Ovary (tissue), 9 donors: Measurements from ENCODE around the gene CHD5. TPM values are rescaled to one million over a fixed set of nuclear protein-coding genes. Genes with fewer than 3 reads are reported as not detected.

ENCODE experiments used
- DNase-seq, 5 donors: peaks; one replicate each; pipeline ENCODE4 v3.0.0-alpha.2; 2019 to 2020
- H3K27ac ChIP-seq, 2 donors: fragments of 200-600 bp; one replicate each; pipeline versions ENCODE4 v1.5.1 to v1.8.0; 2019 to 2022
- H3K27me3 ChIP-seq: fragments of 200-600 bp; one replicate; pipeline ENCODE4 v1.8.0; 2022
- H3K36me3 ChIP-seq: fragments of 200-600 bp; sonication (generic); one replicate; pipeline ENCODE4 v1.5.1; 2019
- H3K4me1 ChIP-seq: one replicate; pipeline ENCODE4 v1.8.1; 2013; ENCODE audit warnings: mild to moderate bottlenecking, moderate library complexity; ENCODE audit not compliant: insufficient read depth
- H3K4me3 ChIP-seq: fragments of 200-600 bp; sonication (generic); one replicate; pipeline ENCODE4 v1.5.1; 2017
- H3K9me3 ChIP-seq, 2 donors: fragments of 200-600 bp in 1 of 2; sonication (generic) in 1 of 2; one replicate each; pipeline versions ENCODE4 v1.5.1 to v1.8.1; 2013 to 2019; ENCODE audit warnings: mild to moderate bottlenecking in 1 of 2, moderate library complexity in 1 of 2
- CTCF ChIP-seq, 3 donors: fragments of 450-650 bp in 2 of 3; fragments of 200-600 bp in 1 of 3; IDR thresholded peaks; one replicate each; pipeline versions ENCODE4 v1.5.1 to v1.8.0; 2016 to 2022; ENCODE audit warnings: antibody characterized with exemption in 3 of 3, mild to moderate bottlenecking in 1 of 3
- EP300 ChIP-seq: sonication (generic); formaldehyde crosslinking; IDR thresholded peaks from one replicate; pipeline ENCODE4 v1.6.1; 2017; ENCODE audit warnings: antibody characterized with exemption
- POLR2A ChIP-seq: fragments of 450-650 bp; IDR thresholded peaks from one replicate; pipeline ENCODE4 v1.6.1; 2017; ENCODE audit warnings: antibody characterized with exemption, mild to moderate bottlenecking, moderate library complexity
- WGBS, 3 donors: extraction: QIAGEN DNeasy Blood & Tissue Kit in 1 of 3; methylation state at CpG; one replicate each; pipeline versions ENCODE4 v1.1.5 to v1.1.7; 2013 to 2017; 5-methylcytosine and 5-hydroxymethylcytosine counted together
- intact Hi-C, 4 donors: fragments of 100-400 bp; cut with DNase I; formaldehyde crosslinking; loops; one replicate each; pipeline versions ENCODE4 v1.11.0 to v1.15.1; 2022 to 2023
- polyA plus RNA-seq, 2 donors: library from polyadenylated mRNA; stranded (reverse); fragments of 200-250 nt in 1 of 2; fragments of 350-450 nt in 1 of 2; fragmentation: Illumina TruSeq in 1 of 2; extraction: RNeasy Lipid Tissue Mini Kit (QIAGEN cat#74804) in 1 of 2; gene quantifications; one replicate each; pipeline ENCODE4 v1.2.3, GENCODE V29; 2013 to 2014
- total RNA-seq, 7 donors: library from RNA; depleted of rRNA in 2 of 7; stranded (reverse); fragments of >200 nt in 2 of 7; fragmentation: NEBNext Ultra II Directional in 3 of 7; extraction: Animal tissue kit (Norgen Biotek cat#: 25700) in 3 of 7; gene quantifications; one replicate each; pipeline versions ENCODE4 v1.1.0 to v1.2.4, GENCODE V29; 2016 to 2023
- donor health status: DM: no; HTN: no; CAD: no; lungs with moderate emphysema.
- donor health status: DM: no; HTN: no; CAD: no.
- donor health status: Bipolar disorder and iron deficiency.
- donor health status: DM: yes; HTN: yes; CAD: no.
- donor health status: DM: no; HTN: no; CAD: no.
- donor health status: DM: yes; HTN: yes; CAD: no.

CHD5 gene
- total and polyA plus RNA-seq, 9 donors: under 0.01 to 0.54 (median 0.23) TPM

- no peak for TF ChIP-seq POLR2A
- H3K36me3 ChIP-seq: no peaks in the 10 kb centered on the region
- intact Hi-C loops: no loop called here
- H3K27me3 ChIP-seq: no peaks in the 10 kb centered on the region
- H3K4me1 ChIP-seq: peaks cover 10% of the 10 kb centered on the region
- 89 to 99% (median 94%) methylated on average over 6 of the region's 6 CpGs for WGBS, 3 donors
- no peak overlapping the region for H3K4me3 ChIP-seq
- no peak overlapping the region for H3K27ac ChIP-seq
- no peak for DNase-seq
- H3K9me3 ChIP-seq: no peaks in the 10 kb centered on the region
Measured at GRCh38 chr1:6106977-6107376, 73.1 kb downstream of the CHD5 start.

GRCh38 chr1:6106321-6106731, 73.8 kb downstream of the CHD5 start:
- H3K4me3 ChIP-seq: no peak overlapping the region
- H3K4me1 ChIP-seq: peaks cover 14% of the 10 kb centered on the region
- 88 to 90% (median 88%) methylated on average over 27 to 28 of the region's 28 CpGs for WGBS, 3 donors
- no peaks in the 10 kb centered on the region for H3K9me3 ChIP-seq
- H3K27ac ChIP-seq: no peak overlapping the region
- intact Hi-C loops: no loop called here
- TF ChIP-seq CTCF (IDR thresholded peaks at IDR 0.05) (no peak), EP300 (no peak), POLR2A (no peak)
- no peaks in the 10 kb centered on the region for H3K27me3 ChIP-seq
- no peak for DNase-seq
- H3K36me3 ChIP-seq: no peaks in the 10 kb centered on the region

- intact Hi-C loops: no loop called here
- Histone ChIP-seq H3K27me3 (no peaks in the 10 kb centered on the region), H3K4me1 (peaks cover 15% of the 10 kb centered on the region), H3K4me3 (no peak overlapping the region), H3K27ac (no peak overlapping the region), H3K9me3 (no peaks in the 10 kb centered on the region), H3K36me3 (no peaks in the 10 kb centered on the region)
- TF ChIP-seq EP300 (no peak), CTCF (IDR thresholded peaks at IDR 0.05) (no peak), POLR2A (no peak)
- DNase-seq: no peak
- WGBS, 3 donors: 81 to 87% (median 86%) methylated on average over 6 to 7 of the region's 7 CpGs
Measured at GRCh38 chr1:6105763-6106162, 74.4 kb downstream of the CHD5 start.

- 87 to 88% (median 87%) methylated on average over 12 of the region's 12 CpGs for WGBS, 3 donors
- DNase-seq: no peak
- H3K27me3 ChIP-seq: no peaks in the 10 kb centered on the region
Measured at GRCh38 chr1:6105218-6105679, 74.9 kb downstream of the CHD5 start.

DNA sequence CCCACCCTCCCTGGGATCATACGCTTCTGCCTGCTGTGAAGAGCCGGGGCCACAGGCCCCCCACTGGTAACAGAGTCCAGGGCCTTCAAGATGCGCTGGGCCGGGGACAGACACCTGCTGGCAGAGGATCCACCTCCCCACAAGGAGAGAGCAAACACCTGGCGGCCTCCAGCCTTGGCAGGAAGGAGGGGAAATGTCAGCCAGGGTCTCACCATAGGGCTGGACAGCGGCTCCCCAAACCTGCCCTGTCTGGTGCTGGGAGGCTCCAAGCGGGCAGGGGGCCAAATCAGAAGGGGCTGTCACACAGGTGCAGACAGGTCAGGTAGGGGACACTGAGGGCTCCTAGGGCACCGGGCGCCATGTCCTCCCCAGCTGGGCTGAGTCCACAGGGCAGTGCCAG, 75.5 kb downstream of the CHD5 start:
- DNase-seq: no peak
- WGBS, 3 donors: 83 to 92% (median 87%) methylated on average over 3 to 9 of the region's 9 CpGs
- H3K4me1 ChIP-seq: peaks cover 15% of the 10 kb centered on the region
- no peaks in the 10 kb centered on the region for H3K36me3 ChIP-seq
- no peak overlapping the region for H3K27ac ChIP-seq
- H3K4me3 ChIP-seq: no peak overlapping the region
- intact Hi-C loops: no loop called here
- H3K27me3 ChIP-seq: no peaks in the 10 kb centered on the region
- TF ChIP-seq POLR2A (no peak), CTCF (IDR thresholded peaks at IDR 0.05) (no peak), EP300 (no peak)
- no peaks in the 10 kb centered on the region for H3K9me3 ChIP-seq

More at GRCh38 chr1:6105218-6105679, 74.9 kb downstream of the CHD5 start:
- no peak overlapping the region for H3K4me3 ChIP-seq
- no peak overlapping the region for H3K27ac ChIP-seq
- H3K36me3 ChIP-seq: no peaks in the 10 kb centered on the region
- peaks cover 15% of the 10 kb centered on the region for H3K4me1 ChIP-seq
- TF ChIP-seq POLR2A (no peak), EP300 (no peak), CTCF (IDR thresholded peaks at IDR 0.05) (no peak)
- H3K9me3 ChIP-seq: no peaks in the 10 kb centered on the region
- intact Hi-C loops: no loop called here
